Measurements from ENCODE around the gene FREM2. TPM values are rescaled to one million over a fixed set of nuclear protein-coding genes. Genes with fewer than 3 reads are reported as not detected.

The FREM2 gene
- total RNA-seq, 4 donors from 2014 or later, result 10.8 to 18.0 (median 12.7) TPM

- 72 to 79% methylated on average over 2 of the region's 2 CpGs for WGBS, 2 donors
- TF ChIP-seq, protein P1, sequence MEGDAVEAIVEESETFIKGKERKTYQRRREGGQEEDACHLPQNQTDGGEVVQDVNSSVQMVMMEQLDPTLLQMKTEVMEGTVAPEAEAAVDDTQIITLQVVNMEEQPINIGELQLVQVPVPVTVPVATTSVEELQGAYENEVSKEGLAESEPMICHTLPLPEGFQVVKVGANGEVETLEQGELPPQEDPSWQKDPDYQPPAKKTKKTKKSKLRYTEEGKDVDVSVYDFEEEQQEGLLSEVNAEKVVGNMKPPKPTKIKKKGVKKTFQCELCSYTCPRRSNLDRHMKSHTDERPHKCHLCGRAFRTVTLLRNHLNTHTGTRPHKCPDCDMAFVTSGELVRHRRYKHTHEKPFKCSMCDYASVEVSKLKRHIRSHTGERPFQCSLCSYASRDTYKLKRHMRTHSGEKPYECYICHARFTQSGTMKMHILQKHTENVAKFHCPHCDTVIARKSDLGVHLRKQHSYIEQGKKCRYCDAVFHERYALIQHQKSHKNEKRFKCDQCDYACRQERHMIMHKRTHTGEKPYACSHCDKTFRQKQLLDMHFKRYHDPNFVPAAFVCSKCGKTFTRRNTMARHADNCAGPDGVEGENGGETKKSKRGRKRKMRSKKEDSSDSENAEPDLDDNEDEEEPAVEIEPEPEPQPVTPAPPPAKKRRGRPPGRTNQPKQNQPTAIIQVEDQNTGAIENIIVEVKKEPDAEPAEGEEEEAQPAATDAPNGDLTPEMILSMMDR (IDR thresholded peaks at IDR 0.05), result no peak
- TF ChIP-seq POLR2A (IDR thresholded peaks at IDR 0.05) (no peak), EP300 (IDR thresholded peaks at IDR 0.05) (no peak)
- H3K27me3 ChIP-seq, result no peaks in the 10 kb centered on the region
- H3K4me3 ChIP-seq, result no peak overlapping the region
- no peaks in the 10 kb centered on the region for H3K4me1 ChIP-seq
- no peaks in the 10 kb centered on the region for H3K9me3 ChIP-seq
- DNase-seq (ENCODE audit: low spot score in 2 of 2), result no peak
- H3K36me3 ChIP-seq, result no peaks in the 10 kb centered on the region
- H3K27ac ChIP-seq, result no peak overlapping the region
Observed at GRCh38 chr13:38868870-38869269, 182.0 kb downstream of the FREM2 start.

DNA sequence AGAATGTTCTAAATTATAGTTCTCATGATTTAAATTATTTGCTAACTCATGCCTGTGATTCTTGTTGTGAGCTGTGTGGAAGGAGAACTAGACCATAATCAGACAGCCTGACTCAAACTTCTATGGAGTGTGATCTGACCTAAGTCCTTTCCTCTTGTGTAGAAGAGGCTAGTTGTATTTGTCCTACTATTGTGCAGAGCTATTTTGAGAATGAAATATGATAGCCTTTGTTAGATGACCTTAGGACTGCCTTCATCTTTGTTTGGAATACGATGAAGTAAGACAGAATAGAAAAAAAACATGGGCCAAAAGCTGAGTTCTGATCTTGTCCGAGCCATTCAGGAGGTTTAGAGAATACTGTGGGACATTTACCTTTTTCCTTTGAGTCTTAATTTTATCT is 184.4 kb downstream of the FREM2 start:
- TF ChIP-seq EP300 (IDR thresholded peaks at IDR 0.05) (no peak), POLR2A (IDR thresholded peaks at IDR 0.05) (no peak)
- TF ChIP-seq, protein P1 (IDR thresholded peaks at IDR 0.05), result no peak
- H3K27me3 ChIP-seq, result no peaks in the 10 kb centered on the region
- H3K9me3 ChIP-seq, result no peaks in the 10 kb centered on the region
- H3K4me1 ChIP-seq, result no peaks in the 10 kb centered on the region
- no peak overlapping the region for H3K27ac ChIP-seq
- WGBS, 2 donors, result 37 to 66% methylated on average over 2 of the region's 2 CpGs
- H3K4me3 ChIP-seq, result no peak overlapping the region
- no peak for DNase-seq (ENCODE audit: low spot score in 2 of 2)
- H3K36me3 ChIP-seq, result no peaks in the 10 kb centered on the region

DNA sequence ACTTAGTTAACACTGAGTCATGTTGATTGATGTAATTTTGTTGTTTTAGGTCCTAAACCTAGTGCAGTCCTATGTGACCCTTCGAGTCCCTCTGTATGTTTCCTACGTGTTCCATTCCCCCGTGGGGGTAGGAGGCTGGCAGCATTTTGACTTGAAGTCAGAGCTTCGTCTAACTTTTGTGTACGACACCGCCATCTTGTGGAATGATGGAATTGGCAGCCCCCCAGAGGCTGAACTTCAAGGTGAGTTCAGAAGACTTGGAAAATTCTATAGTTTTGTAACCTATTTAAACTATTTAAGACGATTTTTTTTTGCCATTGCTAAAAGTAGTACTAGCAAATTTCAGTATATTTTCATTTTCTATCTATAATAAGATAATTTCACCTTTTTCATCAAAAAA is 185.8 kb downstream of the FREM2 start:
- WGBS, 2 donors, result 22 to 30% methylated on average over 7 of the region's 7 CpGs

DNA sequence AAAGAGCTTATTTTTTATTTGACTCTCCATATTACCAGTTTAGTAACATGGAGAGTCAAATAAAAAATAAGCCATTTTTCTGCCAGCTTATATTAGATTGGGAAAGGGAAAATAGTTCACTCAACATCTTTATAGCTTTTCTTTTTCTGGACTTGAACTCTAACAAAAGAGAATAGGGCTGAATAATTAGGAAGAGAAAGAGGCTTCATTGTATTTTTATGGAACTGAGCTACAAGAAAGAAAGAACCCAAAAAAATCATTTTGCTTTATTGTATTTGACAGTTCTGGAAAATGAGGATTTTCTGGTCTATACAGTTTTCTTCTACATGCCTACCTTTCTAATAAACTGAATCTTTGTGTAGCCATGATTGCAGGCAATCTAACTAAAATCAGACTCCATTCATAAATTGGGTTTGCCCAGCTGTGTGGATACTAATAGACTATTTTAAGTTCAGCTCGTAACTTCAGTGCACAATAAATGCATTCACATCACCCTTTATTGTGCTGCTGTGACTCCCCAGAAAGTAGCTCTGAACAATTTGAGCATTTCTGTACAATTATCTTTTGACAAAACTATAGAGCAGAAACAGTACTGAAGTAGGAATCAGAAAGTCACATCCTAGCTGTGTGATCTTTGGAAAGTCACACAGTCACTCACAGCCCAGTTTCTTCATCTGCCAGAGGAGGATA is 188.5 kb downstream of the FREM2 start:
- TF ChIP-seq, protein P1 (IDR thresholded peaks at IDR 0.05), result no peak
- TF ChIP-seq POLR2A (IDR thresholded peaks at IDR 0.05) (no peak), EP300 (IDR thresholded peaks at IDR 0.05) (no peak)
- WGBS, 2 donors, result 35 to 53% methylated on average over 1 of the region's 1 CpG
- peak overlapping the region in 2 of 4 donors; percentile 4 to 39 for H3K27ac ChIP-seq

More for the DNA sequence above, 185.8 kb downstream of the FREM2 start:
- Histone ChIP-seq H3K36me3 (no peaks in the 10 kb centered on the region), H3K9me3 (no peaks in the 10 kb centered on the region), H3K4me1 (no peaks in the 10 kb centered on the region), H3K4me3 (no peak overlapping the region), H3K27me3 (no peaks in the 10 kb centered on the region), H3K27ac (no peak overlapping the region)
- TF ChIP-seq EP300 (IDR thresholded peaks at IDR 0.05), result no peak
- TF ChIP-seq, protein P1 (IDR thresholded peaks at IDR 0.05), result peak; percentile 21 to 37 (median 31)
- peak in 1 of 2 donors; percentile 25 for DNase-seq (ENCODE audit: low spot score in 2 of 2)

GRCh38 chr13:38879278-38879677 is 192.4 kb downstream of the FREM2 start:
- H3K4me3 ChIP-seq, result no peak overlapping the region
- 29 to 31% methylated on average over 3 of the region's 3 CpGs for WGBS, 2 donors
- DNase-seq (ENCODE audit: low spot score in 2 of 2), result no peak

More for the DNA sequence above, 188.5 kb downstream of the FREM2 start:
- H3K36me3 ChIP-seq, result peaks cover 0 to under 1% (median 0%) of the 10 kb centered on the region in 3 donors
- H3K4me1 ChIP-seq, result peaks cover 0 to 9% (median 0%) of the 10 kb centered on the region in 4 donors
- H3K9me3 ChIP-seq, result no peaks in the 10 kb centered on the region
- no peaks in the 10 kb centered on the region for H3K27me3 ChIP-seq
- no peak overlapping the region for H3K4me3 ChIP-seq
- no peak for DNase-seq (ENCODE audit: low spot score in 2 of 2)

More at GRCh38 chr13:38879278-38879677, 192.4 kb downstream of the FREM2 start:
- Histone ChIP-seq H3K9me3 (no peaks in the 10 kb centered on the region), H3K27me3 (no peaks in the 10 kb centered on the region), H3K4me1 (peaks cover 0 to 16% (median 0%) of the 10 kb centered on the region in 4 donors), H3K36me3 (peaks cover 0 to 6% (median 0%) of the 10 kb centered on the region in 3 donors), H3K27ac (no peak overlapping the region)
- TF ChIP-seq POLR2A (IDR thresholded peaks at IDR 0.05), result no peak
- no peak for TF ChIP-seq EP300 (IDR thresholded peaks at IDR 0.05)
- TF ChIP-seq, protein P1 (IDR thresholded peaks at IDR 0.05), result no peak
